ENCODE results near the gene RARG.
"Not testable (repeated sequence)": the region's sequence is repeated elsewhere in the genome, so short reads cannot be mapped to it uniquely, and the experiment has no call there.

The RARG gene

DNA sequence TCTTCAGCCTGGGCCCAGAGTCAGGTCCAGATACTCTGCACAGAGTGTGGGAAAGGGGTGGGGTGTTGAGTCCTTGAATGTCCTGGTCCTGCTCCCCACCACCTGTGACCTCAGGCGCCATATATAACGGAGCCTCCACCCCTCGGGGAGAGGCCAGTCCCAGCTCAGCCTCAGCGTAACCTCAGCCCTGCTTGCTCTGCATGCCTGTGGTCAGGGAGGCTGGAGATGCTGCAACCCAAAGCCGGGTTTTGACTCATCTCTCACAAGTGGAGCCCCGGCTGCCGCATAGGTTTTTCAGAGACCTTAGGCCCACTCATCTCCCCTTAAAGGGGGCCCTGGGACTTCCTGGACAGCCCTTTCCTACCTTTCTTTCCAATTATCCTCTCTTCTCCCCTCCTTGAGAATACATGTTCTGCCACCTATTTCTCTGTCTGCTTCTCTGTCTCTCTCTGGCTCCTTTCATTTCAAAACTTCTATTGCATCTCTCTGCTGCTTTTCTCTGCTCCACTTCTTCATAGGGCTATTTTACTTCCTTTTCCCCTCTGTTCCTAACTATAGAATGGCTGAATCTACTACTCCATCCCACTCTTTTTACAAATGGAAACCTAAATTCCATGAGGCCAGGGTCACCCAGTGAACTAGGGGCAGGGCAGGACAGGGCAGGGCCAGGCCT is 26.1 kb downstream of the RARG start:
- peak; percentile 86 for DNase-seq

DNA sequence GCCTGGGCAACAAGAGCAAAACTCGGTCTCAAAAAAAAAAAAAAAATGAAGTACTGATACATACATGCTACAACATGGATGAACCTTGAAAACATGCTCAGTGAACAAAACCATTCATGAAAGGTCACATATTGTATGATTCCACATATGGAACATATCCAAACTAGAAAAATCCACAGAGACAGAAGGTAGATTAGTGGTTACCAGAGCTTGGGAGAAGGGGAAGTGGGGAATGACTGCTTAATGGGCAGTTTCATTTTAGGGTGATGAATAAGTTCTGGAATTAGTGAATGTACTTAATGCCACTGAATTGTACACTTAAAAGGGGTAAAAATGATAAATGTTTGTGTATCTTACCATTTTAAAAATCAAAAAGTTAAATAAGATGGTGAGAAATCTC is 27.7 kb downstream of the RARG start:
- no peak for DNase-seq

DNA sequence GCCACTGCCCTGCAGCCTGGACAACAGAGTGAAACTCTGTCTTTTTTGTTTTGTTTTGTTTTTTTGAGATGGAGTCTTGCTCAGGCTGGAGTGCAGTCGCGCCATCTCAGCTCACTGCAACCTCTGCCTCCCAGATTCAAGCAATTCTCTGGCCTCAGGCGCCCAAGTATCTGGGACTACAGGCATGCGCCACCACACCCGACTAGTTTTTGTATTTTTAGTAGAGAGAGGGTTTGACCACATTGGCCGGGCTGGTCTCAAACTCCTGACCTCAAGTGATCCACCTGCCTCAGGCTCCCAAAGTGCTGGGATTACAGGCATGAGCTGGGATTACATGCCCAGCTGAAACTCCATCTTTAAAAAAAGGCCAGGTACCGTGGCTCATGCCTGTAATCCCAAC is 29.7 kb downstream of the RARG start:
- DNase-seq: not testable (repeated sequence)

DNA sequence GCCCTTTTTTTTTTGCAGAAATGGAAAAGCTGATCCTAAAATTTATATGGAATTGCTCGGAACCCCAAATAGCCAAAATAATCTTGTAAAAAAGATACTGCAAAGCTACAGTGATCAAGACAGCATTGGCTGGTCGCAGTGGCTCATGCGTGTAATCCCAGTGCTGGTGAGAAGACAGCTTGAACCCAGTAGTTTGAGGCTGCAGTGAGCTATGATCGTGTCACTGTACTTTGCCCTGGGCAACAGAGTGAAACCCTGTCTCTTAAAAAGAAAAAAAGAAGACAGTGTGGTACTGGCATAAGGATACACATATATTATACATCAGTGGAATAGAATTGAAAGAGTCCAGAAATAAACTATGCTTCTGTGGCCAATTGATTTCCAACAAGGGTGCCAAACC is 30.4 kb downstream of the RARG start:
- DNase-seq: peak; percentile 45

DNA sequence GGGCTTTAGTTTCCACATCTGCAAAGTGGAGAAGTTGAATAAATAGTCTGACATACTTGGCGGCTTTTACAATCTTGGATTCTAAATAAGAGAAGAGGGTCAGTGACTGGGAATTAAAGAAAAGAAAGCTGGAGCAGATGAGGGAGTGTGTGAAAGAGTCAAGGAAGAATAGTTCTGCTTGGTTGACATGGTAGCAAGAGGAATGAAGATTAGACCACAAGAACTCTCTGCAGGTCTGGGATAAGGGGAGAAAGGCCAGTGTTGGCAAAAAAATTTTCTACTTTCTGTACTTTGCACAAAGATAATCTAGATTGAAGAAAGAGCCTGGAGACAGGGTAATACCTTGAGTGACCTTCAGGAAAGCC is 30.9 kb downstream of the RARG start:
- no peak for DNase-seq

DNA sequence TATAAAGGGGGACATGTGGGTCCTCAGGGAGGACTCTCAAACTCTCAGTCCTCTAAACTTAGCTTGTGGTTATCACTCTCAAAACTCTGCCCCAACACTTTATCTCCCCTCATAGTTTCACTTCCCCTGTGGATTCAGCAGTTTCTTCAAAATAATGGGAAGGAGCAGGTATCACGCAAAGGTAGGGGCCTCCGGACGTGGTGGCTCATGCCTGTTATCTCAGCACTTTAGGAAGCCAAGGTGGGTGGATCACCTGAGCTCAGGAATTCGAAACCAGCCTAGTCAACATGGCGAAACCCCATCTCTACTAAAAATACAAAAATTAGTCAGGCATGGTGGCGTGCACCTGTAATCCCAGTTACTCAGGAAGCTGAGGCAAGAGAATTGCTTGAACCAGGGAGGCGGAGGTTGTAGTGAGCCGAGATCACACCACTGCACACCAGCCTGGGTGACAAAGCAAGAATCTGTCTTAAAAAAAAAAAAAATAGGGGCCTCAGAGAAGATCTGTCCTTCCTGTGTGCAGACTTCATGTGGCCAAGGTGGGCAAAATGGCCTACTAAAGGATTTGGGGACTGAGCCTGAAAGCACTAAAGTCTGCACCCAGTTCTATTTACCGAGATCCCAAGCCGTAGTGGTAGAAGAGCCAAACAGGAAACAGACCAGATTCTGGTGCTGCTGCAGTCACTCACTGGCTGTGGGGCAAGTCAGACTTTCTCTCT is 31.4 kb downstream of the RARG start:
- DNase-seq: peak; percentile 70

DNA sequence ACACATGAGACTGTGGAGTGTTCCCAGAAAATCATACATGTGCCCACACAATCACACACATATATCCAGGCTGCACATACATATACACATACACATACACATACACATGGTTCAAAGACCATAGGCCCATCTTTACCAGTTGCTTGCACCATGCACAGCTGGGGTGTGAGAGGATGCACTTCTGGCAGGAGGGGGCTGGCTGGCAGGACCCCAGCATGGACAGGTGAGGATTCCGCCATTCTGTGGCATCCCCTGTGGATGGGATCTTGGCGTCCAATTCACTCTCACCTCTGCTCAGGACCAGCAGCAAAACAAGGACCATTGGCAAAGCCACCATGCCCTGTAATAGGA is 31.9 kb downstream of the RARG start:
- peak; percentile 57 for DNase-seq

DNA sequence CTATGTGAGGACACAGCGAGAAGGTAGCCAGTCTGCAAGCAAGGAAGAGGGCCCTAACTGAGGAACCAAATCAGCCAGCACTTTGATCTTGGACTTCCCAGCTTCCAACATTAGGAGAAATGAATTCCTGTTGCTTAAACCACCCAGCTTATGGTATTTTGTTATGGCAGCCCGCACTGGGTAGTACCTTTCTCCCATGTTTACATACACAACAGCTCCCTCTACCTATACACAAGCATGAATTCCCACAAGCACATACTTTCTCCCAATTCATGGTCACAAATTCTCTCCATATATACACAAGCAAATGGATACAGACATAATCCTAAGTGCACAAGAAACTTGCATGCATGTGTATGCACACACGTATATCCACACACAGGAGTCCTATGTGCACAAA is 32.3 kb downstream of the RARG start:
- no peak for DNase-seq

DNA sequence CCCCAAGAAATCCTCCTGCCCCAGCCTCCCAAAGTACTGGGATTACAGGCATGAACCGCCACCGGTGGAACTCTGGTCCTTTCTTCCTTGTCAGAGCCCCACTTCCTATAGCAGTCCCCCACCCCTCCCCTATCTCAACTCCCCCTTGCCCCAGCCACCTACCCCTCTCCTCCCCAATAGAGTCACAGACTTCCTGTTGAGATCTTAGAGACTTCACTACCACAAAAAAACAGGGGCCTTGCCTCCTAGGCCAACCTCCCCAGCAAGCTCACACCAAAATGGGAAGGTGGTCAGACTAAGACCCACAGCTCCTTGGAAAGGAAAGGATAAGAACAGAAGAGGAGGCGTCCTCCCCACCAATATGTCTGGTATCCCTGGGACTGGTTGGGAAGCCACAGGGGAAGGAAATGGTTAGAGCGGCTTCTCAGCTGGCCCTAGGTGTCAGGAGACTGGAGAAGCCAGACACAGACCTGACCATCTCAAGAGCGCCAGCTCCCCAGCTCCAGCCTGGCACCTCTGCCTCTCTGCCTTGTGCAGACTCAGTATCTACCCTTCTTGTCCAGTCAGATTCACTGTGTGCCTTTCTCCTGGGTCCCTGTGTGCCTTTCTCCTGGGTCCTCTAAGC is 33.4 kb downstream of the RARG start:
- peak; percentile 62 for DNase-seq

DNA sequence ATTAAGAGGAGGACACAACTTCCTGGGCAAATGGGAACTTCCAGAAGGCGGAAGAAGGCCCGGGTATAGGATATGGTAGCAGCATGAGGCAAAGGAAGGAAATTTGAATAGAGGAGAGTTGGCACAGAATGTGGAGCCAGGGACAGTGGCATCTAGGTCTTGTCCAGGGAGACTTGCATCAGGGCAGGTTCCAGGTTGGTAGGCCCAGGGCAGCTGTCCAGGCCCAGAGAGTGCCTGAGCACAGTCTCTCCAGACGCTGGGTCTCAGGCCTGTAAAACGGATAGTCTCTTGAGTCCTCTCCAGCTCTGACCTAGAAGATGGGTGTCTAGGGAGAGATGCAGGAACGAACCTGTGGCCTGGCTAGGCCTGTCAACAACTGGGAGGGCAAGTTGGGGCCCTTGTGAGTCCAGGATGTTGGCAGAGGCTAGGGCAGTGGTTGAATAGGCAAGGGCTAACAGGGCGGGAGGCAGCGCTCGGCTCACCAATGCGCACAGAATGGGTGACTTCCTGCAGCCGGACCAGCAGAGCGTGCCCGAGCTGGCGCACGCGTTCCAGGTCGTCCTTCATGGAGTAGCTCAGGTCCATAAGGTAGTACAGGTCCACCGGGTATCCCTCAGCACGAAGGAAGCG is 34.9 kb downstream of the RARG start:
- peak; percentile 56 for DNase-seq

DNA sequence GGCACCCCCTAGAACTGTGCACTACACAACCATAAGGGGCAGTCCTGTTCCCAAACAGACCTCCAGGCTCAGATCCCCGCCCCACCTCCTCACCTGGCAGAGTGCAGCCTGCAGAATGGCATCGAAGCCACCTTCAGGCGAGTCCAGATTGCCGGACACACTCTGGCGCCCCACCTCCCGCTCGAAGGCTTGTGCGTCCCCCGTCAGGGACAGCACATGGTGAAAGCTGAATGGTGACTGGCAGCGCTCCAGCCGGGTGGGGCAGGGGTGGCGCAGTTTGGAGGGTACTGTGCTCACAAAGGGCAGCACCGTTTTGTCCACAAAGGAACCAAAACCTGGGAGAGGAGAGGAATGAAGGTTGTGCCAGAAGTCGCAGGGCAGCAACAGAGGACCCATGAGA is 35.5 kb downstream of the RARG start:
- peak; percentile 57 for DNase-seq

DNA sequence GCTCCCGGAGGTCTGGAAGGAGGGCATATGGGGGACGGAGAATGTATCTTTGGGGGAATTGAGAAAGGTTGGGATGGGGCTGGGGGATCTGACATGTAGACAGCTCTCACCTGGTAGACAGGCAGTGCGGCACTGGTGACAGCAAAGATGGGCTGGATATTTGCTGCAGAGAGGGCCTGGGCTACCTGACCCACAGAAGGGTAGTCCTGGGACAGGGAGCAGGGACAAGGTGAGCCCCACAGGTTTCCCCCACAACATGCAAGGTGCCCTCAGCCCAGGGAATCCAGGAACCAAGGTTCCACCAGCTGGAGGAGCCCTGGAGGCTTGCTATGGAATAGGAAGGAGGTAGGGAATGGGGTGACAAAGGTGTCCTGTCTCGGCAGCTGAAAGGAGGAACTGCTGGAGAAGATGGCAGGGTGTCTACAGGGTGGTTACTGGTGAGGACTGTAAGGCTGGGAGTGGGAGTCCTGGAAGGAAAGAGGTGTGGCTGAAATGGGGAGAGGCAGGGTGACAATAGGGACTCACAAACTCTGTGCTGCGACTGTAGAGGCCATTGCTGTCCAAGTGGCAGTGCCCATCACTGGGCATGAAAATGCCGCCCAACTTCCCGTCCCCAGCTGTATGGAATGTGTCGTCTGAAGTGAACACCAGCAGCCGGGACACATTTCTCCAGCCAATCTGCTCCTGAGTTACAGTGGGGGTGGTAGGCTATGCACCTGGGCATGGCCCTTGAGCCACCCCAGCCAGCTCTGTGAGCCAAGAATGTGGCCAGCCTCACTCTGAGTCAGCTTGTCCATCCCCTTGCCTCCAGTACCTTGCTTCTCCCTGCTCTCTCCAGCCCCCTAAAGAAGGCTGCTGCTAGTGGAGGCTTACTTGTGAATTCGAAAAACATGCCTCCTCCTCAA is 36.2 kb downstream of the RARG start:
- peak; percentile 52 for DNase-seq

DNA sequence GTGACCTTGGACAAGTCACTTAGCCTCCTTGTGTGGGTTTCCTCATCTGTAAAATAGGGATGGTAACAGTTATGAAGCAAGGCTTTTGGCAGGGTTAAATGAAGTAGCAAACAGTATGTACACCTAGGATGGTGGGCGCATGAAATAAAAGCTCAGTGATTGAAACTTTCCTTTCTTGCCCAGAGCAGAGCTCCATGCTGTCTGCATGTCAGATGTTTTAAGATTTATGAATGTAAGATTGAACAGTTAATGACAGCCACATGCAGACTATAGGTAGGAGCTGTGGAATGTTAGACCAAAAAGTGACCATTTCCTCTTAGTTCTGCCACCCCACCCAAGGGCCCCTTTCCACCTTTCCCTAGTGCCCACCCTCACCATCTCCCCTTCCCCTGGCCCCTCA is 37.0 kb downstream of the RARG start:
- DNase-seq: no peak

DNA sequence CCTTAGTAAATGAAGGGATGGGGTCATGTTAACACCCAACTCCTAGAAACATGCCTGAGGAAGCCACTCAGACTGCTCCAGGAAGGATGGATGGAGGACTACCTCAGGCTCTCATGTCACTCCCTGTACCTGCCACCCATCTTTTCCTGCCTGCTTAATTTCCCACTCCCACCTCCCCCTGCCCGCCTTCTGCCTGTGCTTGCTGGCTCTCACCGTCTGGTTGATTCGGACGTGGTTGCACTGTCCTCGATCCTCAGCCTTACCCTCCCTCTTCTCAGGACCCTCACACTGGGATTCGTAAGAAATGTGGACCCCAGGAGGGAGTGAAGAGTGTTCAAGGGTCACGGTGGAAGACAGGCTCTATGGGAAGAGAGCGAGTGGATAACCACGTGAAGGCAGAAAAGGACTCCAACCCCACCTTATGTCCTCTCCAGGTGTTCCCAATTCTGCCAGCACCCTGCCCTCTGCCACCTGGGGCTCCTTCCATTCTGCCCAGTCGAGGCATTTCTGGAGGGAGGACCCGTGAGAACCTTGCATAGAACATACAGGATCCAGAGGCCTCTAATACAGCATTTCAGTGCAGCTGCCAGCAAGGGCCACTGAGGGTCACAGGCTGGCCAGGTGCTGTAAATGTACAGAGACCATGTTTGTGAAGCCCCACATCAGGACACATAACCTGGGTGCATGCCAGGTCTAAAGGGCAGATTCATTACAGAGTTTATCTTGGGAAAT is 37.9 kb downstream of the RARG start:
- DNase-seq: peak; percentile 54

DNA sequence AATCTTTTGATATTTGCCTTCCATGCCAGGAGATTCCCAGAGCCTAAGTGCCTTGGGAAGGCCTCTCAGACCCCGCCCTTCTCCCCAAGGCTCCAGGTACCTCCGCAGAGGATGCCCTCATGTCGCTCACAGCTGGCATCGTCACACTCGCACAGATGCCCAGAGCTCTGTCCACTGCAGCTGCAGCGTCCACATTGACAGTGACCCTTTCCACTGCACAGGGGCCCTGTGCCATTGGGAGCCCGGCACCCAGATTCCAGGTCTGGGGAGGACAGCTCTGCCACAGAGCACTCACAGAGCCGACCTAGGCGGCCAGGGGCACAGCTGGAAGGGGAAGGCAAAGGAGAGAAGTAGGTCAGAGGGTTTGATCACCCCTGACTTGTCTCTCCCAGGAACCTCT is 39.0 kb downstream of the RARG start:
- DNase-seq: peak; percentile 49

DNA sequence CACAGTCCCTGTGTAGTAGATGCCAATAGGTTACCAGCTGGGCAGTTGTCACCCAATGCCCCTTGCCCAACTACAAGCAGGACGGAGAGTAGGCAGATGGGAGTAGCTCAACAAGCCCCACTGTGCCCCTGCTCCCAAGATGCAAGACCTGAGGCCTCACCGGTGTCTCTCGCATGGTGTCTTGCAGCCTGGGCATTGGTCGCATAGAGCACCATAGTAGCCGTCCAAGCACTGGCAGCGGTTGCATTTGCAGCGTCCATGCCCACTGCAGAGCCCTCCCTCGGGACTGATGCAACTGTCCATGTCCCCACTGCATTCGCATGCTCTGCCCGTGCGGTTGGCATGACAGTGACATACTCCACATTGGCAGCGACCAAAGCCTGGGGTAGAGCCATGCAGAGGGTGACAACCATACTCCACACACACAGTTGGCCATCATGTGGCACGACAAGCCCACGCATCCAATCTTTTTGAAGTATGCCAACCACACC is 39.4 kb downstream of the RARG start:
- peak; percentile 62 for DNase-seq

DNA sequence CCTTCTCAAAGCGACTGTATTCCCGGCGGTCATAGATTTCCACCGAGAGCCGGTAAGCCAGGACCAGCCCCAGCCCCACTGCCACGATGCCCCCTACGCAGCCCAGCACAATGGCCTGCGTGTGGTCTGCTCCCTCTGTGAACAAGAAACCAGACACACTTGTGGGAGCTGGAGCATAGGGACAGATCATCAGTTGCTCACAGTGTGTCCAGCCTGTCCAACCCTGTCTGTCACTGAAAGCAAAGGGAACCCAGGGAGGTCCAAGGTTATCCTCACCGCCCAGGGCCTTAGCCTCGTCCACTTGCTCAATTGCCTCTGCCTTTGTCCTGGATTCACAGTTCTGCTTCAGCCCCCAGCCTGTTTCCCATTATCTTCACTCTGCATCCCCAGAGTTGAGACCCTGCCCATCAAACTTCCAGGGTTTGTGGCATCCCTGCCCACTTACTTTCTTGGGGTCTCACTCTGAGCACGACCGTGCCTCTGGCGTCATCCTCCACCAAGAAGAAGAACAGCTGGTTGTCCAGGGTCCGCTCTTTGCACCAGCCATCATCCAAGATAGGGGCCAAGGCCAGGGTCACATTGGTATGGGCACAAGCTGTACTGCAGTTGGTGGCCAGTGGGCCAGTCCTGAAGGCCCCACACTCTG is 40.0 kb downstream of the RARG start:
- peak; percentile 62 for DNase-seq

DNA sequence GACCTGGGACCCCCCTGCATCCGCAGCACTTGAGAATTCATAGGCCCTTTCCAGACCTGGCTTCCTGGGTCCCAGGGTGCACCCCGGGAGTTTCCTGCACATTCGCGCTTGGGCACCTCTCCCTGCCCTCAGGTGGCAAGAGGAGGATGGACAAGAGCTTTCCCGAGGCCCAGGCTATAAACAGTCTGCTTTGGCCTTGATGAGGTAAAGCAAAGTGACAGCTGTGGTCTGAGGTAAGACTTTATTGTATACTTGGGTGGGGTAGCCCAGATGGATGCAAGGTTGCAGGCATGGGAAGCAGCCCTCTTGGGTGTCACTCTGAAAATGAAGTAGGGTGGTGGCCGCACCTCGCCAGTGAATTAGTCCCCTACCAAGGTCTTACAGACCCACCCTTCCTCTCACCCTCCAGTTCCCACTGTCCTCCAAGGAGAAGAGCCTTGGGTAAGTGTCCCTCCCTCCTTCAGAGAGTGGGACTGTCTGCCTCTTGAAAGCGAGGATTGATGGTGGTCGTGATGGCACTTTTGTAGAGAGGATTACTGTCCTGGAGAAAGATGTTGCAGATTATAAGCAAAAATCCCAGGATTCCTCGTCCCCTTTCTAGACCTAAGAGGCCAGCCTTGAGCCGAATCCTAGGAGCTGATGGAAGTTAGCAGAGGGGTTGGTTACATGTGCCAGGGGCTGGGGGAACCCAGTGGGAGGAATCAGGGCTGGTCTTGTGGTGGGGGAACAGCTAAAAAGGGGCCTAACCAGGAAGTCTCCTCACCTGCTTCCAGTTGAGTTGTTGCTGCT is 40.7 kb downstream of the RARG start:
- no peak for DNase-seq

DNA sequence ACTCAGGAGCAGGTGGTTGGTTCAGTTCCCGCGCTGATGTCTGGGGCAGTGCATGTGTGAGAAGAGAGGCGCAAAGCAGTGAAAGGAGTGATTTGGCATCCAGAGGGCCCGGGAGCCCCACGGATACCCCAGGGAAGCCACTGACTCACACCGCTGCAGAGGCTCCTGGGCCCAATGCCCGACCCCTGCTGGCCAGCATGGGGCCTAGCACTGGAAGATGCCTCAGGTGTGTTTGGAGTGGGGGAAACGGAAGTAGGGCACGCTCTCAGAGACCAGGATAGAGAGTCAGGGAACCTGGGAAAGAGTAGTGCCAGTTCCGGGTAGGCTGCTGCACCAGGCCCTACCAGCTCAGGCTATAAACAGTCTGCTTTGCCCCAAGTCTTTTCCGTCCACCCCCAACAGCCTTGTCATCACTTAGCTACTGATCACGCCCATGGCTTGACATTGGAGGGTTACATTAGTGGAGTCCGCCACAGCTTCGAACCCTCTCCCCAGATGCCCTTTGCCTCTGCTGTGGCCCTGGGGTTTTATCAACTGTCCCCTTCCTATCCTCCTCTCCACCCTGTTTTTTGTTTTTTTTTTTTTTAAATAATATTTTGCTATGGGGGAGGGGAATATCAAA is 41.8 kb downstream of the RARG start:
- peak; percentile 81 for DNase-seq
